Liver (tissue), 9 donors: Measurements from ENCODE around the gene NLRP14. TPM values are rescaled to one million over a fixed set of nuclear protein-coding genes. Genes with fewer than 3 reads are reported as not detected.

Experiments
- DNase-seq: peaks from one replicate; pipeline ENCODE4 v3.0.0-alpha.2; 2017; ENCODE audit warnings: low spot score
- H3K27ac ChIP-seq, 2 donors: one replicate each; pipeline ENCODE4 v1.7.0; 2013; ENCODE audit warnings: inconsistent platforms in 2 of 2, low read length in 2 of 2, control low read depth in 1 of 2, low read depth in 1 of 2, mild to moderate bottlenecking in 1 of 2
- H3K27me3 ChIP-seq, 4 donors: one replicate each; pipeline versions ENCODE4 v1.6.1 to v1.7.0; 2013; ENCODE audit warnings: low read length in 3 of 4, inconsistent platforms in 1 of 4, mild to moderate bottlenecking in 1 of 4, moderate library complexity in 1 of 4; ENCODE audit not compliant: control insufficient read depth in 4 of 4, insufficient read depth in 4 of 4
- H3K36me3 ChIP-seq, 4 donors: one replicate each; pipeline versions ENCODE4 v1.6.1 to v1.7.0; 2013; ENCODE audit warnings: low read length in 3 of 4, mild to moderate bottlenecking in 3 of 4, low read depth in 1 of 4, moderate library complexity in 1 of 4; ENCODE audit not compliant: control insufficient read depth in 4 of 4, insufficient read depth in 3 of 4
- H3K4me1 ChIP-seq, 4 donors: one replicate each; pipeline versions ENCODE4 v1.6.1 to v1.7.0; 2013; ENCODE audit warnings: low read length in 3 of 4, mild to moderate bottlenecking in 3 of 4, moderate library complexity in 1 of 4; ENCODE audit not compliant: control insufficient read depth in 4 of 4, insufficient read depth in 4 of 4
- H3K4me3 ChIP-seq, 3 donors: one replicate each; pipeline versions ENCODE4 v1.6.1 to v1.7.0; 2013; ENCODE audit warnings: low read length in 3 of 3, control low read depth in 1 of 3, low read depth in 1 of 3, mild to moderate bottlenecking in 1 of 3
- H3K9ac ChIP-seq, 2 donors: one replicate each; pipeline ENCODE4 v1.7.0; 2013; ENCODE audit warnings: low read length in 2 of 2, mild to moderate bottlenecking in 2 of 2, moderate library complexity in 2 of 2, control low read depth in 1 of 2, low read depth in 1 of 2
- H3K9me3 ChIP-seq, 4 donors: one replicate each; pipeline versions ENCODE4 v1.6.1 to v1.7.0; 2013; ENCODE audit warnings: low read length in 3 of 4; ENCODE audit not compliant: control insufficient read depth in 4 of 4
- ATF3 ChIP-seq: IDR thresholded peaks from 2 replicates; pipeline ENCODE4 v1.6.1; 2016; ENCODE audit warnings: antibody characterized with exemption
- EGR1 ChIP-seq, 2 donors: IDR thresholded peaks; 2 replicates each; pipeline ENCODE4 v1.6.1; 2016 to 2018; ENCODE audit warnings: antibody characterized with exemption in 2 of 2, low read depth in 2 of 2
- FOXA1 ChIP-seq: IDR thresholded peaks from 2 replicates; pipeline ENCODE4 v1.6.1; 2016; ENCODE audit warnings: antibody characterized with exemption
- FOXA2 ChIP-seq: IDR thresholded peaks from 2 replicates; pipeline ENCODE4 v1.6.1; 2016; ENCODE audit warnings: antibody characterized with exemption
- GABPA ChIP-seq, 2 donors: IDR thresholded peaks in 1 of 2; conservative IDR thresholded peaks in 1 of 2; 2 replicates each; pipeline ENCODE4 v1.6.1; 2016; ENCODE audit warnings: antibody characterized with exemption in 2 of 2, mild to moderate bottlenecking in 1 of 2, moderate library complexity in 1 of 2
- HNF4A ChIP-seq, 2 donors: conservative IDR thresholded peaks; 2 replicates each; pipeline ENCODE4 v1.6.1; 2016; ENCODE audit warnings: antibody characterized with exemption in 2 of 2, mild to moderate bottlenecking in 2 of 2
- HNF4G ChIP-seq: IDR thresholded peaks from 2 replicates; pipeline ENCODE4 v1.6.1; 2016; ENCODE audit warnings: antibody characterized with exemption
- JUND ChIP-seq, 2 donors: IDR thresholded peaks; 2 replicates each; pipeline ENCODE4 v1.6.1; 2016; ENCODE audit warnings: antibody characterized with exemption in 2 of 2
- NR2F2 ChIP-seq: IDR thresholded peaks from 2 replicates; pipeline ENCODE4 v1.6.1; 2016; ENCODE audit warnings: antibody characterized with exemption
- RAD21 ChIP-seq, 2 donors: IDR thresholded peaks; 2 replicates each; pipeline ENCODE4 v1.6.1; 2016; ENCODE audit warnings: antibody characterized with exemption in 2 of 2, mild to moderate bottlenecking in 2 of 2
- RXRA ChIP-seq, 2 donors: IDR thresholded peaks; 2 replicates each; pipeline ENCODE4 v1.6.1; 2017 to 2018; ENCODE audit warnings: antibody characterized with exemption in 2 of 2, mild to moderate bottlenecking in 1 of 2
- SP1 ChIP-seq: IDR thresholded peaks from 2 replicates; pipeline ENCODE4 v1.6.1; 2018; ENCODE audit warnings: antibody characterized with exemption, mild to moderate bottlenecking
- TAF1 ChIP-seq: conservative IDR thresholded peaks from 2 replicates; pipeline ENCODE4 v1.6.1; 2016; ENCODE audit warnings: antibody characterized with exemption, mild to moderate bottlenecking
- YY1 ChIP-seq: IDR thresholded peaks from 2 replicates; pipeline ENCODE4 v1.6.1; 2016; ENCODE audit warnings: antibody characterized with exemption, mild to moderate bottlenecking
- WGBS: extraction: QIAGEN DNeasy Blood & Tissue Kit; methylation state at CpG from one replicate; pipeline ENCODE4 v1.1.7; 2013; 5-methylcytosine and 5-hydroxymethylcytosine counted together
- polyA plus RNA-seq, 2 donors: library from polyadenylated mRNA; stranded (reverse) in 1 of 2; unstranded in 1 of 2; fragments of 200-250 nt in 1 of 2; fragments of >200 nt in 1 of 2; fragmentation: Nextera tagmentation in 1 of 2; extraction: Ambion mirVana in 1 of 2; gene quantifications; one replicate each; pipeline versions ENCODE4 v1.2.1 to v1.2.3, GENCODE V29; 2013 to 2015
- total RNA-seq, 2 donors: library from RNA; depleted of rRNA; stranded (reverse); fragments of >200 nt; gene quantifications; one replicate each; pipeline ENCODE4 v1.2.3, GENCODE V29; 2014
- TF ChIP-seq, protein P1 (sequence below): fragments of 150-350 bp; IDR thresholded peaks from 2 replicates; pipeline ENCODE4 v1.5.1; 2017; ENCODE audit warnings: improper control_type of control experiment, low read depth, low read length; ENCODE audit not compliant: missing input control
- TF ChIP-seq, protein P2 (sequence below): IDR thresholded peaks from 2 replicates; pipeline ENCODE4 v1.6.1; 2016; ENCODE audit warnings: antibody characterized with exemption
- TF ChIP-seq, protein P3 (sequence below): IDR thresholded peaks from 2 replicates; pipeline ENCODE4 v1.6.1; 2016; ENCODE audit warnings: antibody characterized with exemption, mild to moderate bottlenecking
- TF ChIP-seq, protein P4 (sequence below): IDR thresholded peaks from 2 replicates; pipeline ENCODE4 v1.6.1; 2016; ENCODE audit warnings: antibody characterized with exemption
- donor health status: healthy.
- donor health status: healthy.
- donor health status: healthy.
- donor health status: healthy.
- donor health status: healthy.

Gene NLRP14, protein sequence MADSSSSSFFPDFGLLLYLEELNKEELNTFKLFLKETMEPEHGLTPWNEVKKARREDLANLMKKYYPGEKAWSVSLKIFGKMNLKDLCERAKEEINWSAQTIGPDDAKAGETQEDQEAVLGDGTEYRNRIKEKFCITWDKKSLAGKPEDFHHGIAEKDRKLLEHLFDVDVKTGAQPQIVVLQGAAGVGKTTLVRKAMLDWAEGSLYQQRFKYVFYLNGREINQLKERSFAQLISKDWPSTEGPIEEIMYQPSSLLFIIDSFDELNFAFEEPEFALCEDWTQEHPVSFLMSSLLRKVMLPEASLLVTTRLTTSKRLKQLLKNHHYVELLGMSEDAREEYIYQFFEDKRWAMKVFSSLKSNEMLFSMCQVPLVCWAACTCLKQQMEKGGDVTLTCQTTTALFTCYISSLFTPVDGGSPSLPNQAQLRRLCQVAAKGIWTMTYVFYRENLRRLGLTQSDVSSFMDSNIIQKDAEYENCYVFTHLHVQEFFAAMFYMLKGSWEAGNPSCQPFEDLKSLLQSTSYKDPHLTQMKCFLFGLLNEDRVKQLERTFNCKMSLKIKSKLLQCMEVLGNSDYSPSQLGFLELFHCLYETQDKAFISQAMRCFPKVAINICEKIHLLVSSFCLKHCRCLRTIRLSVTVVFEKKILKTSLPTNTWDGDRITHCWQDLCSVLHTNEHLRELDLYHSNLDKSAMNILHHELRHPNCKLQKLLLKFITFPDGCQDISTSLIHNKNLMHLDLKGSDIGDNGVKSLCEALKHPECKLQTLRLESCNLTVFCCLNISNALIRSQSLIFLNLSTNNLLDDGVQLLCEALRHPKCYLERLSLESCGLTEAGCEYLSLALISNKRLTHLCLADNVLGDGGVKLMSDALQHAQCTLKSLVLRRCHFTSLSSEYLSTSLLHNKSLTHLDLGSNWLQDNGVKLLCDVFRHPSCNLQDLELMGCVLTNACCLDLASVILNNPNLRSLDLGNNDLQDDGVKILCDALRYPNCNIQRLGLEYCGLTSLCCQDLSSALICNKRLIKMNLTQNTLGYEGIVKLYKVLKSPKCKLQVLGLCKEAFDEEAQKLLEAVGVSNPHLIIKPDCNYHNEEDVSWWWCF
- total RNA-seq, result under 1 TPM; 0.47 to 0.50 TPM
- polyA plus RNA-seq, result under 1 TPM; 0.02 to 0.22 TPM

- 2% methylated on average over 47 of the region's 47 CpGs for WGBS
- no peaks in the 10 kb centered on the region for H3K9me3 ChIP-seq
- peak within 1 kb of the TSS; percentile 64 to 99 (median 70) for H3K4me3 ChIP-seq
- no peaks in the 10 kb centered on the region for H3K27me3 ChIP-seq
- DNase-seq, result peak; percentile 84
- H3K36me3 ChIP-seq, result no peaks in the 10 kb centered on the region
- TF ChIP-seq FOXA2 (no peak), ATF3 (no peak), YY1 (peak; percentile 97), RXRA (IDR thresholded peaks at IDR 0.05) (peak; percentile 31 to 52), EGR1 (IDR thresholded peaks at IDR 0.05; ENCODE audit: low read depth in 2 of 2) (peak in 1 of 2 donors; percentile 8), HNF4G (peak; percentile 58), HNF4A (conservative IDR thresholded peaks at IDR 0.05) (peak; percentile 78 to 82), FOXA1 (no peak), RAD21 (IDR thresholded peaks at IDR 0.05) (peak in 1 of 2 donors; percentile 4), GABPA (IDR thresholded peaks at IDR 0.05 in 1 of 2, conservative IDR thresholded peaks at IDR 0.05 in 1 of 2) (peak in 1 of 2 donors; percentile 85), JUND (IDR thresholded peaks at IDR 0.05) (no peak), TAF1 (no peak), SP1 (peak; percentile 89), NR2F2 (peak; percentile 96)
- TF ChIP-seq, protein P1, sequence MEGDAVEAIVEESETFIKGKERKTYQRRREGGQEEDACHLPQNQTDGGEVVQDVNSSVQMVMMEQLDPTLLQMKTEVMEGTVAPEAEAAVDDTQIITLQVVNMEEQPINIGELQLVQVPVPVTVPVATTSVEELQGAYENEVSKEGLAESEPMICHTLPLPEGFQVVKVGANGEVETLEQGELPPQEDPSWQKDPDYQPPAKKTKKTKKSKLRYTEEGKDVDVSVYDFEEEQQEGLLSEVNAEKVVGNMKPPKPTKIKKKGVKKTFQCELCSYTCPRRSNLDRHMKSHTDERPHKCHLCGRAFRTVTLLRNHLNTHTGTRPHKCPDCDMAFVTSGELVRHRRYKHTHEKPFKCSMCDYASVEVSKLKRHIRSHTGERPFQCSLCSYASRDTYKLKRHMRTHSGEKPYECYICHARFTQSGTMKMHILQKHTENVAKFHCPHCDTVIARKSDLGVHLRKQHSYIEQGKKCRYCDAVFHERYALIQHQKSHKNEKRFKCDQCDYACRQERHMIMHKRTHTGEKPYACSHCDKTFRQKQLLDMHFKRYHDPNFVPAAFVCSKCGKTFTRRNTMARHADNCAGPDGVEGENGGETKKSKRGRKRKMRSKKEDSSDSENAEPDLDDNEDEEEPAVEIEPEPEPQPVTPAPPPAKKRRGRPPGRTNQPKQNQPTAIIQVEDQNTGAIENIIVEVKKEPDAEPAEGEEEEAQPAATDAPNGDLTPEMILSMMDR, result no peak
- TF ChIP-seq, protein P2, sequence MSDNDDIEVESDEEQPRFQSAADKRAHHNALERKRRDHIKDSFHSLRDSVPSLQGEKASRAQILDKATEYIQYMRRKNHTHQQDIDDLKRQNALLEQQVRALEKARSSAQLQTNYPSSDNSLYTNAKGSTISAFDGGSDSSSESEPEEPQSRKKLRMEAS, result no peak
- TF ChIP-seq, protein P3, sequence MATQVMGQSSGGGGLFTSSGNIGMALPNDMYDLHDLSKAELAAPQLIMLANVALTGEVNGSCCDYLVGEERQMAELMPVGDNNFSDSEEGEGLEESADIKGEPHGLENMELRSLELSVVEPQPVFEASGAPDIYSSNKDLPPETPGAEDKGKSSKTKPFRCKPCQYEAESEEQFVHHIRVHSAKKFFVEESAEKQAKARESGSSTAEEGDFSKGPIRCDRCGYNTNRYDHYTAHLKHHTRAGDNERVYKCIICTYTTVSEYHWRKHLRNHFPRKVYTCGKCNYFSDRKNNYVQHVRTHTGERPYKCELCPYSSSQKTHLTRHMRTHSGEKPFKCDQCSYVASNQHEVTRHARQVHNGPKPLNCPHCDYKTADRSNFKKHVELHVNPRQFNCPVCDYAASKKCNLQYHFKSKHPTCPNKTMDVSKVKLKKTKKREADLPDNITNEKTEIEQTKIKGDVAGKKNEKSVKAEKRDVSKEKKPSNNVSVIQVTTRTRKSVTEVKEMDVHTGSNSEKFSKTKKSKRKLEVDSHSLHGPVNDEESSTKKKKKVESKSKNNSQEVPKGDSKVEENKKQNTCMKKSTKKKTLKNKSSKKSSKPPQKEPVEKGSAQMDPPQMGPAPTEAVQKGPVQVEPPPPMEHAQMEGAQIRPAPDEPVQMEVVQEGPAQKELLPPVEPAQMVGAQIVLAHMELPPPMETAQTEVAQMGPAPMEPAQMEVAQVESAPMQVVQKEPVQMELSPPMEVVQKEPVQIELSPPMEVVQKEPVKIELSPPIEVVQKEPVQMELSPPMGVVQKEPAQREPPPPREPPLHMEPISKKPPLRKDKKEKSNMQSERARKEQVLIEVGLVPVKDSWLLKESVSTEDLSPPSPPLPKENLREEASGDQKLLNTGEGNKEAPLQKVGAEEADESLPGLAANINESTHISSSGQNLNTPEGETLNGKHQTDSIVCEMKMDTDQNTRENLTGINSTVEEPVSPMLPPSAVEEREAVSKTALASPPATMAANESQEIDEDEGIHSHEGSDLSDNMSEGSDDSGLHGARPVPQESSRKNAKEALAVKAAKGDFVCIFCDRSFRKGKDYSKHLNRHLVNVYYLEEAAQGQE, result peak; percentile 38
- TF ChIP-seq, protein P4, sequence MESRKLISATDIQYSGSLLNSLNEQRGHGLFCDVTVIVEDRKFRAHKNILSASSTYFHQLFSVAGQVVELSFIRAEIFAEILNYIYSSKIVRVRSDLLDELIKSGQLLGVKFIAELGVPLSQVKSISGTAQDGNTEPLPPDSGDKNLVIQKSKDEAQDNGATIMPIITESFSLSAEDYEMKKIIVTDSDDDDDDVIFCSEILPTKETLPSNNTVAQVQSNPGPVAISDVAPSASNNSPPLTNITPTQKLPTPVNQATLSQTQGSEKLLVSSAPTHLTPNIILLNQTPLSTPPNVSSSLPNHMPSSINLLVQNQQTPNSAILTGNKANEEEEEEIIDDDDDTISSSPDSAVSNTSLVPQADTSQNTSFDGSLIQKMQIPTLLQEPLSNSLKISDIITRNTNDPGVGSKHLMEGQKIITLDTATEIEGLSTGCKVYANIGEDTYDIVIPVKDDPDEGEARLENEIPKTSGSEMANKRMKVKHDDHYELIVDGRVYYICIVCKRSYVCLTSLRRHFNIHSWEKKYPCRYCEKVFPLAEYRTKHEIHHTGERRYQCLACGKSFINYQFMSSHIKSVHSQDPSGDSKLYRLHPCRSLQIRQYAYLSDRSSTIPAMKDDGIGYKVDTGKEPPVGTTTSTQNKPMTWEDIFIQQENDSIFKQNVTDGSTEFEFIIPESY, result no peak
- peaks cover 0 to 18% (median 12%) of the 10 kb centered on the region in 4 donors for H3K4me1 ChIP-seq
- H3K27ac ChIP-seq, result peak within 1 kb of the TSS; percentile 26 to 77
- peak within 1 kb of the TSS; percentile 21 to 65 for H3K9ac ChIP-seq
These were observed at the start of gene NLRP14, which contains the start of gene ZNF214 for GRCh38 chr11:7020183-7020917. NLRP14 (plus strand) TSS chr11:7020479; CDS start chr11:7038587, 18,108 bp downstream. ZNF214 (minus strand) TSS chr11:7020346; CDS start chr11:7002835, 17,511 bp downstream.
